IPS-18c (cell line): ENCODE data around the gene MOCOS.
A peak's percentile ranks its signal among the peaks of the same experiment; 100 is the strongest.

Experiments used
- H3K4me3 ChIP-seq: 2 replicates; pipeline ENCODE4 v1.7.0; 2013; ENCODE audit warnings: low read depth, mild to moderate bottlenecking, low read length, moderate library complexity; ENCODE audit not compliant: insufficient read depth
- H3K9me3 ChIP-seq: one replicate; pipeline ENCODE4 v1.6.1; 2013; ENCODE audit warnings: mild to moderate bottlenecking, low read length, moderate library complexity; ENCODE audit not compliant: control insufficient read depth, insufficient read depth

Gene MOCOS

GRCh38 chr18:36175481-36175880, 11.8 kb upstream of the MOCOS start:
- no peaks in the 10 kb centered on the region for H3K9me3 ChIP-seq
- no peak overlapping the region for H3K4me3 ChIP-seq

- H3K4me3 ChIP-seq = no peak overlapping the region
- H3K9me3 ChIP-seq = no peaks in the 10 kb centered on the region
Observed at GRCh38 chr18:36176177-36176584, 11.1 kb upstream of the MOCOS start.

DNA sequence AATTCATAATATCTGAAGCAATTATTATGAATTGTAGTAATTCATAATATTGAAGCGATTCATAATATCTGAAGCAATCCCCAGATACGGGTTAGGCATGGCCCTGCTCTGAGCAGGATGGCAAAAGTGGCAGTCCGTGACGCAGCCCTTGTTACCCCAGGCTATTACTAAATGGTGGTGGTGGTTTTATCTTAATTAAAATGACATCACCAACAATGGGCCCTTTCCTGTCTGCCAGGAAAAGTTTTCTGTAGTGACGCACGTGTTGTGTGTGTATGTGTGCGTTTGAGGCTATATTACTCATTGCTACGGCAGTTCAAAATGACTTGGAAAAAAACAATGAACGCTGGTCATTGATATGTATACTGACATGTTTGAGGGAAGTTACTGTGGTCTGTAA, 10.6 kb upstream of the MOCOS start:
- Histone ChIP-seq H3K4me3 (no peak overlapping the region), H3K9me3 (no peaks in the 10 kb centered on the region)

DNA sequence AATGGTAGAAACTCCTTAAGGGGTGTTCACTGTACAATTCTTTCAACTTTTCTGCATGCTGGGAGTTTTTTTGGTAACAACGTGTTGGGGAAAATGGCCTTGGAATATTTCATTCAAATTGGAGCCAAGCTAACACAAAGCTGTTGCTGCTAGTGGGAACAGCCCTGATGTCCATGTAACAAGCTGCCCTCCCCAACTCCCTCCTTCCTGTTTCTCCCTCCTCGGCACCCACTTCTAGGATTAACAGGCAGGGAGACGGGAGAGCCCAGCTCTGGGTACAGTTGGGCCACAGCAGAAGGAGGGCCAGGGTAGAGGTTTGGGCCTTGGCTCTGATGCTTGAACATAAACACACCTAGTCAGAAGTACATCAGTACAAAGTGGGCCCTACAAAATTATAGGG, 9.4 kb upstream of the MOCOS start:
- Histone ChIP-seq H3K4me3 (no peak overlapping the region), H3K9me3 (no peaks in the 10 kb centered on the region)

- H3K4me3 ChIP-seq = no peak overlapping the region
- H3K9me3 ChIP-seq = no peaks in the 10 kb centered on the region
Observed at GRCh38 chr18:36179562-36180355, 7.5 kb upstream of the MOCOS start.

DNA sequence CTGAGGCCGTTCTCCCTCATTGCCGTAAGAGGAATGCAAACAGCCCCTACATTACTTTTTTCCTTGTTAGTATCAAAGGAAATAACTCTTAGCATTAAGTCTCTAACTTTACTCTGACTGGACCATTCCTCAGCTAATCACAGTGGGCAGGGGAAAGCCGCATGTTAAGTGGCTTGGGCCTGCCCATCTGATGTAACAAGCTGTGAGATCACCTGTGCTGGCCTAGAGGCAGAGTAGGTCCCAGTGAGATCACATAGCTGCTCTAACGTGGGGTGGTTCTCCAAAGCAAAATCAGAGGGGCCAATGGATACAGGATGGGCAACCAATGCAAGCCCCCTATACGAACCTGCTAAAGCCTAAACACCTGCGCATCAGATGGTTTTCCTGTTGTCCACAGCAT, 5.9 kb upstream of the MOCOS start:
- no peak overlapping the region for H3K4me3 ChIP-seq

DNA sequence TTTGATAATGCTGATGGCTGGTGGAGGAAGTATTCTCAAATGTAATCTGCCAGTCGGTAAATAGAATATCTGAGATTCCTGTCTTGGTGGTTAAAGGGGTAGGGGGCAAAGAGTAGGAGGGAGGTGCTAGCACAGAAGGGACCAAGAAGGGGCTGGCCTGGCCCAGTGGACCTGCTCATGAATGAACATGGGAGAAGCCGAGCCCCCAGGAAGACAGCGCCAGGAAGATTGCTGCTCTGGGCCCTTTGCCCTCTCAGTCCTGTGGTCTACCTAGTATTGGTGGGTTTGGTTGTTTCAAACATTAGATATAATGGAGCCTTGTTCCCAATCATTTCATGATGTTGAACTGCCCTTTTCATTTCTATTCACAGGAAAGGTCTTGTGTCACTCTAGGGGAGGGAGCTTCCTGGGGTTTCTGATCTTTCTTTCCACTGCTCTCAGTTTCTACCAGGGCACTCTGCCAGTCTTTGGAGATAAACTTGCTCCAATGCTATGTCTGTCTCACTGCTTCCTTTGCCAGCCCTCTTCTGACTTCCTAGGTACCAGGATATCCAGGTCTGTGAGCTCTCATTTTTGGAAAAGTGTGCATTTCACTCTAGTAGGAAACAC, 5.3 kb upstream of the MOCOS start:
- Histone ChIP-seq H3K9me3 (peaks cover under 1% of the 10 kb centered on the region), H3K4me3 (no peak overlapping the region)

More for the DNA sequence above, 5.9 kb upstream of the MOCOS start:
- H3K9me3 ChIP-seq = no peaks in the 10 kb centered on the region

DNA sequence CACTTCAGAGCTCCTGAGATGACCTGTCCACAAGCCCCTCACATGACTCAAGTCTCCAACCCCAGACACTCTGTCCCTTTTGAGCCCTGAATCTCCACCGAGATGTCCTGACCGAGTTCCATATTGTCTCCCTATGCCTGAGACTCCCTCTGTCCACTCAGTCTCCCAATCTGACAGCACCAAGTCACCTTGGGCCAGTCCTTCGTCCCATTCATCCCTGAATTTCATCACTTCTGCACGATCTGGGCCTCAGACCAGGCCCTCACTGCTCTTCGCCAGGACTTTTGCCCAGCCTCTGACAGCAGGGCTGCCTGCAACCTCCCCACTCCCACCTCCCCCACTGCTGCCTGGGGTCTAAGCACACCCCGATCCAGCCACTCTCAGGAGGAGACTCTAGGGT, 4.3 kb upstream of the MOCOS start:
- peaks cover 2% of the 10 kb centered on the region for H3K9me3 ChIP-seq
- H3K4me3 ChIP-seq = no peak overlapping the region

- no peak overlapping the region for H3K4me3 ChIP-seq
- peaks cover 2% of the 10 kb centered on the region for H3K9me3 ChIP-seq
Observed at GRCh38 chr18:36183987-36184386, 3.3 kb upstream of the MOCOS start.

DNA sequence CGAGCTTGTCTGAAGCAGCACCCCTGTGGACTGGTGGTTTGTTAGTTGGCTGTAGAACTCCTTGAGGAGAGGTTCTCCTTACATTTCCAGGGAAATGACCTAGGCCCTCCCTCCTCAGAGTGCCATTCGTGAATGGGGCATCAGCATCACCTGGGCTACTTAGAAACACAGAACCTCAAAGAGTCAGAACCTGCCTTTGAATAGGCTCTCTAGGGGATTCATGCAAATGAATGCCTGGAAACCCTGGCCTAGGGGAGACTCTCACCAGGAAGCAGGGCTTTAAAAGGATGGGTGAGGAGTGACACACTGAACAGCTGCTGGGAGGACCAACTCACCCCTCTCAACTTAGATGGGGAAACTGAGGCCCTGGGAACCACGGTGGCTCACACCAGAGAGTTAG, 2.1 kb upstream of the MOCOS start:
- no peak overlapping the region for H3K4me3 ChIP-seq
- peaks cover 2% of the 10 kb centered on the region for H3K9me3 ChIP-seq

DNA sequence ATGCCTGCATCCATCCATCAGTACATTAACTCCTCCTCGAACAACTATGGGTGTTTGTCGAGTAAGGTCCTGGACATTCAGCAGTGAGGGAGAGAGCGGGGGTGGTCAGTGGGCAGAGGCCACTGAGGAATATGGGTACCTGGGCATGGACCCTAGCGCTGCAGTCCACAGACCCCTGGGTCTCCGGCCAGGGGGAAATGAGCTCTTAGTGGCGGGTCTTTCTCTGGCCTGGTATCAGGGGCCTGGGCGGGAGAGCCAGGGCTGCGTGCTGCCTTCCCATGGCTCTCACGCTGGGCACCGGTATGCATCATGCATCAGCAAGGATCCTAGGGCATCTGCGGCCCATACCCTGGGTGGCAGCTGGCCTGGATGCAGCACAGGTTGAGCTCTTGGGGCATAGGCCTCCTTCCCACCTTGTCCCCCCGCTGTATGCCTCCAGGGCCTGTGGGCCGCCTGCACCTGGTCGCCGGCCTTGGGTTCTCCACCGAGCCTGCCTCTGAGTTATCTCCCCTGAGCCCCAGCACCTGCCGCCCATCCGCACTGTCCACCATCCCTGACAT, 1.3 kb upstream of the MOCOS start:
- Histone ChIP-seq H3K9me3 (peaks cover 2% of the 10 kb centered on the region), H3K4me3 (peak overlapping the region; percentile 65; the same call in 1 of the 2 replicates)

- H3K9me3 ChIP-seq = peaks cover 2% of the 10 kb centered on the region
- H3K4me3 ChIP-seq = peak overlapping the region; percentile 65
Observed at GRCh38 chr18:36186461-36187192, 670 bp upstream of the MOCOS start.

- Histone ChIP-seq H3K4me3 (peak overlapping the region; percentile 65), H3K9me3 (peaks cover 2% of the 10 kb centered on the region)
Observed at GRCh38 chr18:36187826-36188721, 777 bp downstream of the MOCOS start.

DNA sequence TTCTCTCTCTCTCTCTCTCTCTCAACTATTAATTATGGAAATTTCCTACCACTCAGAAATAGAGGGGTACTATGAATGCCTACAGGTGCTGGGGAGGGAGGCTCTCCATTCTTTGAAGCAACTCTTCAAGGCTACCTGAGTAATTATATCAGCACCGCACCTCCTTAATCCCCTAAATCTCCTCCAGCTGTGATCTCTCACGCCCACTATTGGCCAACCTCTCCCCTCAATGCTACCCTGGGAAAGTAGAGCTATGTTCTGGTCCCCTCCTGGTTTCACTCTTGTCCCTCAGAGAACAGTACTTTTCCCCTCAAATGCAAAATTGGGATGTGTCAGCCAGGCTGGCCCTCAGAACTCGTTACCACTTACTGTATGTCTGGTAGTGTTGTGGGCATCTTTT, 1.6 kb downstream of the MOCOS start:
- Histone ChIP-seq H3K4me3 (no peak overlapping the region), H3K9me3 (peaks cover 2% of the 10 kb centered on the region)

DNA sequence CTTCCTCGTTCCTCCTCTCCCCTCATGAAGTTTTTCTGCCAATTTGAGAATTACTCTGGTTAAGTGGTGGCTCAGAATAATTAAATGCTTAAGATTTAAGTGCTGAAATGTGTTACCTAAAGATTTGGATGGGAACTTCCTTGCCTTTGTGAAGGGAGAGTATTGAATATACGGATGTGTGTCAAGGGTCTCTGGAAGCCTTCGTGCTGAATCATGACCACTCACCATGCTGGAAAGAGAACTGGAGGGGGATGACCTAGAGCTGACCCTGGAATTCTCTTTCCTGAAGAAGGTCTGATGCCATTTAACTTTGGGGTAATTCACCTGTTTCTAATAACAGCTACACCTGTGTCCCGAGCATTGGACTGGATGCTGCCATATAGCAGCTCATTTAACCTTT, 2.2 kb downstream of the MOCOS start:
- H3K4me3 ChIP-seq = no peak overlapping the region
- peaks cover 2% of the 10 kb centered on the region for H3K9me3 ChIP-seq

DNA sequence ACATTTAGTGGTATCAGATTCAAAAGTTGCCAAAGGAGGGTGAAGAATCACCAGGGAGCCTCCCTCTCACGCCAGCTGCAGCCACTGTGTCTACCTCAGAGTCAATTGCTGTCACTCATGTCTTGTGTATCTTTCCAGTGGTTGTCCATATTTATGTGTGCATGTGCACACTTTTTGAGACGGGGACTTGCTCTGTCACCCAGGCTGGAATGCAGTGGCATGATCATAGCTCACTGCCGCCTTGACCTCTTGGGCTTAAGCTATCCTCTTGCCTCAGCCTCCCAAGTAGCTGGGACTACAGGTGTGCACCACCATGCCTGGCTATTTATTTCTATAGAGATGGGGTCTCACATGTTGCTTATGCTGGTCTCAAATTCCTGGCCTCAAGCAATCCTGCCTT, 4.0 kb downstream of the MOCOS start:
- H3K4me3 ChIP-seq = no peak overlapping the region

GRCh38 chr18:36191711-36192110, 4.4 kb downstream of the MOCOS start:
- Histone ChIP-seq H3K9me3 (peaks cover 2% of the 10 kb centered on the region), H3K4me3 (no peak overlapping the region)

More for the DNA sequence above, 4.0 kb downstream of the MOCOS start:
- H3K9me3 ChIP-seq = peaks cover 2% of the 10 kb centered on the region
